Measurements from ENCODE around the gene SEMA4A. TPM values are rescaled to one million over a fixed set of nuclear protein-coding genes. Genes with fewer than 3 reads are reported as not detected.
A peak's percentile ranks its signal among the peaks of the same experiment; 100 is the strongest.
"Not testable (repeated sequence)": the region's sequence is repeated elsewhere in the genome, so short reads cannot be mapped to it uniquely, and the experiment has no call there.

SEMA4A gene
- total RNA-seq, 2 donors from 2014 or later, result 2.6 to 11.9 TPM

- H3K9me3 ChIP-seq, result no peaks in the 10 kb centered on the region
- ATAC-seq (peak; percentile 34), DNase-seq (peak; percentile 73 to 80 (median 74))
- 2 to 4% methylated on average over 13 to 19 of the region's 19 CpGs for WGBS, 2 donors
- H3K4me1 ChIP-seq, result peaks cover 54% of the 10 kb centered on the region
- intact Hi-C loops (cut with DNase I), result no loop called here
- H3K4me3 ChIP-seq, result peak overlapping the region; percentile 89 to 91
- no peaks in the 10 kb centered on the region for H3K36me3 ChIP-seq (replicated peaks in 1 of 2; ENCODE audit: insufficient read depth in 1 of 2, low read depth in 2 of 2)
- H3K27me3 ChIP-seq, result no peaks in the 10 kb centered on the region
- TF ChIP-seq POLR2A (IDR thresholded peaks at IDR 0.05) (peak; percentile 34 to 54 (median 51)), CTCF (IDR thresholded peaks at IDR 0.05) (no peak)
- peak overlapping the region; percentile 87 to 96 (median 95) for H3K27ac ChIP-seq
Measured at GRCh38 chr1:156115514-156116374, 37.6 kb upstream of the SEMA4A start.

- H3K27me3 ChIP-seq; DNase-seq; H3K9me3 ChIP-seq; intact Hi-C loops (cut with DNase I); H3K36me3 ChIP-seq (replicated peaks in 1 of 2; ENCODE audit: insufficient read depth in 1 of 2, low read depth in 2 of 2); ATAC-seq: not testable (repeated sequence)
- Histone ChIP-seq H3K4me3 (peak overlapping the region in 1 of 2 donors; percentile 21), H3K4me1 (peaks cover 64% of the 10 kb centered on the region), H3K27ac (peak overlapping the region in 3 of 4 donors; percentile 87 to 98 (median 96))
- WGBS, 2 donors, result 85 to 88% methylated on average over 5 of the region's 5 CpGs
Measured at GRCh38 chr1:156116731-156117130, 36.7 kb upstream of the SEMA4A start.

DNA sequence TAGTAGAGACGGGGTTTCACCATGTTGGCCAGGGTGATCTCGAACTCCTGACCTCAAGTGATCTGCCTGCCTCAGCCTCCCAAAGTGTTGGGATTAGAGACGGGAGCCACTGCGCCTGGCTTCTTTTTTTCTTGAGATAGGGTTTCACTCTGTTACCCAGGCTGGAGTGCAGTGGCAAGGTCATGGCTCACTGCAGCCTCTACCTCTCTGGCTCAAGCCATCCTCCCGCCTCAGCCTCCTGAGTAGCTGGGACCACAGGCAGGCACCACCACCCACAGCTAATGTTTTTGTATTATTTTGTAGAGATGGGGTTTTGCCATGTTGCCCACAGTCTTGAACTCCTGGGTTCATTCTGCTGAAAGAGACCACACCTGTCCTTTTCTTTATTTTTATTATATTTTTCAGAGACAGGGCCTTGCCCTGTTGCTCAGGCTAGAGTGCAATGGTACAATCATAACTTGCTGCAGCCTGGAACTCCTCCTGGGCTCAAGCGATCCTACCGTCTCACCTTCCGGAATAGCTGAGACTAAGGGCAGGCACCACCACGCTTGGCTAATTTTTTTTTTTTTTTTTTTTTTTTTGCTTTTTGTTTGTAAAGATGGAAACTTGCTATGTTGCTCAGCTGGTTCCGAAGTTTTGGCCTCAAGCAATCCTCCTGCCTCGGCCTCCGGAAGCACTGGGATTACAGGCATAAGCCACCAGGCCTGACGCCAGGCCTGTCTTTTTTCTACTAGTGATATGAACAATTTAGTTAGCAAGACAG is 35.8 kb upstream of the SEMA4A start:
- TF ChIP-seq POLR2A (IDR thresholded peaks at IDR 0.05), result no peak
- TF ChIP-seq CTCF (IDR thresholded peaks at IDR 0.05), result no peak
- DNase-seq, result peak in 1 of 4 donors; percentile 41

GRCh38 chr1:156118177-156118868 is 35.1 kb upstream of the SEMA4A start:
- DNase-seq (peak; percentile 78 to 89 (median 88)), ATAC-seq (peak; percentile 22)
- H3K27ac ChIP-seq, result peak overlapping the region; percentile 57 to 98 (median 86)
- intact Hi-C loops (cut with DNase I), result no loop called here
- H3K36me3 ChIP-seq (replicated peaks in 1 of 2; ENCODE audit: insufficient read depth in 1 of 2, low read depth in 2 of 2), result no peaks in the 10 kb centered on the region
- H3K27me3 ChIP-seq, result no peaks in the 10 kb centered on the region
- H3K4me1 ChIP-seq, result peaks cover 80% of the 10 kb centered on the region
- no peak overlapping the region for H3K4me3 ChIP-seq
- 6 to 20% methylated on average over 8 of the region's 8 CpGs for WGBS, 2 donors
- no peaks in the 10 kb centered on the region for H3K9me3 ChIP-seq
- TF ChIP-seq POLR2A (IDR thresholded peaks at IDR 0.05) (peak; percentile 62 to 81 (median 72)), CTCF (IDR thresholded peaks at IDR 0.05) (no peak)

More for the DNA sequence above, 35.8 kb upstream of the SEMA4A start:
- no peak overlapping the region for H3K4me3 ChIP-seq
- ATAC-seq, result no peak
- peaks cover 72% of the 10 kb centered on the region for H3K4me1 ChIP-seq
- H3K27me3 ChIP-seq, result no peaks in the 10 kb centered on the region
- 54 to 56% methylated on average over 11 to 13 of the region's 13 CpGs for WGBS, 2 donors
- intact Hi-C loops (cut with DNase I), result no loop called here
- H3K27ac ChIP-seq, result peak overlapping the region; percentile 57 to 98 (median 86)
- no peaks in the 10 kb centered on the region for H3K36me3 ChIP-seq (replicated peaks in 1 of 2; ENCODE audit: insufficient read depth in 1 of 2, low read depth in 2 of 2)
- no peaks in the 10 kb centered on the region for H3K9me3 ChIP-seq

All from body of pancreas (tissue), 4 donors.